Measurements from ENCODE around the gene UGGT2. TPM values are rescaled to one million over a fixed set of nuclear protein-coding genes. Genes with fewer than 3 reads are reported as not detected.
"Not testable (repeated sequence)": the region's sequence is repeated elsewhere in the genome, so short reads cannot be mapped to it uniquely, and the experiment has no call there.

UGGT2 gene
- total RNA-seq, 4 donors from 2014 or later = 8.7 to 21.5 (median 13.6) TPM

DNA sequence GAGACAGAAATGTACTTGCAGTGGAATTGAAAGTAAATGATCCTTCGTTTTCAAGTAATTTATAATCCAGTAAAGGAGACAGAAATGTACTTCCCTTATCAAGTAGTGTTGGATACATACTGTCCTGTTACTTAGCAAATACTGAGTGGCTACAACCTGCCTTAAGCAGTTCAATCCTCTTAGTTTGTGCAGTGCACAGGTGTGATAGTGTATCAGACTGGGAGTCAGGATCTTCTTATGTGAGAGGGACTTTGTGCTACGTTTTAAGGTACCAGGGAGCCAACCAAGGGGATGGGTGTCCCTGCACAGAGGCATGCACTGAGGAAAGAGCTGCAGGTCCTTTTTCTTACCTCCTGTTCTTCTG lies 265.1 kb downstream of the UGGT2 start:
- intact Hi-C loops (cut with DNase I; ENCODE audit: low total_unique reads) = no loop called here
- TF ChIP-seq, protein P1, sequence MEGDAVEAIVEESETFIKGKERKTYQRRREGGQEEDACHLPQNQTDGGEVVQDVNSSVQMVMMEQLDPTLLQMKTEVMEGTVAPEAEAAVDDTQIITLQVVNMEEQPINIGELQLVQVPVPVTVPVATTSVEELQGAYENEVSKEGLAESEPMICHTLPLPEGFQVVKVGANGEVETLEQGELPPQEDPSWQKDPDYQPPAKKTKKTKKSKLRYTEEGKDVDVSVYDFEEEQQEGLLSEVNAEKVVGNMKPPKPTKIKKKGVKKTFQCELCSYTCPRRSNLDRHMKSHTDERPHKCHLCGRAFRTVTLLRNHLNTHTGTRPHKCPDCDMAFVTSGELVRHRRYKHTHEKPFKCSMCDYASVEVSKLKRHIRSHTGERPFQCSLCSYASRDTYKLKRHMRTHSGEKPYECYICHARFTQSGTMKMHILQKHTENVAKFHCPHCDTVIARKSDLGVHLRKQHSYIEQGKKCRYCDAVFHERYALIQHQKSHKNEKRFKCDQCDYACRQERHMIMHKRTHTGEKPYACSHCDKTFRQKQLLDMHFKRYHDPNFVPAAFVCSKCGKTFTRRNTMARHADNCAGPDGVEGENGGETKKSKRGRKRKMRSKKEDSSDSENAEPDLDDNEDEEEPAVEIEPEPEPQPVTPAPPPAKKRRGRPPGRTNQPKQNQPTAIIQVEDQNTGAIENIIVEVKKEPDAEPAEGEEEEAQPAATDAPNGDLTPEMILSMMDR (IDR thresholded peaks at IDR 0.05) = no peak
- no peak for TF ChIP-seq POLR2A (IDR thresholded peaks at IDR 0.05)
- no peak for DNase-seq (ENCODE audit: low spot score in 2 of 2)
- no peak overlapping the region for H3K4me3 ChIP-seq (ENCODE audit: low read depth, poor library complexity, severe bottlenecking)
- 77 to 81% methylated on average over 2 of the region's 2 CpGs for WGBS, 2 donors

DNA sequence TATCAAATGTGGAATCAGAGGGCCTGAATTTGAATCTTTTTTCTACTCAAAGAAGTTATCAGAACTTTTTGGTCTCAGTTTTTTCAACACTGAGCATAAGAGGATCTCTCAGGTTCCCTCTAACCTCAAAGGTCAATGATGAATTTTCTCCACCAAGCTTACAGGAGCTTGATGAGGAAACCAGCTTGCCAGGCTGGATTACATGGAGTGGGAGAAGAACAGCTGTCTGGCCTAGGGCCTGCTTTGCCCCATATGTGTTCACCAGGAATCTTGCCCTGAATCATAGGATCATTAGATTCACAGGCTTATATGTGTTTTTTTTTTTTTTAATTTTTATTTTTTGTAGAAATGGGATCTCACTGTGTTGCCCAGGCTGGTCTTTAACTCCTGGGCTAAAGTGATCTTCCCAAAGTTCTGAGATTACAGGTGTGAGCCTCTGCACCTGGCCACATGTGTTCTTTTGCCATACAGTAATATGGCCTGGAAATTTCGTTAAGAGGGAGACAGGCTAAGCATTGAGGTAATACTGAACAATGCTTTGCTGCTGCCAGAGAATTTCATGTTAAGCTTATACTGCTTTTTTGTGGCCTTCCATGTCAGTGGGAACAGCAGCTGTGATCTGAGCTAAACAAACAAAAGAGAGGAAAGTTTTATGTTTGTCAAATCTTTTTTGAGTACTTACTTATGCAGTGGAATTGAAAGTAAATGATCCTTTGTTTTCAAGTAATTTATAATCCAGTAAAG lies 265.7 kb downstream of the UGGT2 start:
- no peak overlapping the region for H3K4me3 ChIP-seq (ENCODE audit: low read depth, poor library complexity, severe bottlenecking)
- intact Hi-C loops (cut with DNase I; ENCODE audit: low total_unique reads) = no loop called here
- no peak for DNase-seq (ENCODE audit: low spot score in 2 of 2)
- no peak for TF ChIP-seq POLR2A (IDR thresholded peaks at IDR 0.05)
- TF ChIP-seq, protein P1 (IDR thresholded peaks at IDR 0.05) = no peak
- 82 to 85% methylated on average over 1 of the region's 1 CpG for WGBS, 2 donors

DNA sequence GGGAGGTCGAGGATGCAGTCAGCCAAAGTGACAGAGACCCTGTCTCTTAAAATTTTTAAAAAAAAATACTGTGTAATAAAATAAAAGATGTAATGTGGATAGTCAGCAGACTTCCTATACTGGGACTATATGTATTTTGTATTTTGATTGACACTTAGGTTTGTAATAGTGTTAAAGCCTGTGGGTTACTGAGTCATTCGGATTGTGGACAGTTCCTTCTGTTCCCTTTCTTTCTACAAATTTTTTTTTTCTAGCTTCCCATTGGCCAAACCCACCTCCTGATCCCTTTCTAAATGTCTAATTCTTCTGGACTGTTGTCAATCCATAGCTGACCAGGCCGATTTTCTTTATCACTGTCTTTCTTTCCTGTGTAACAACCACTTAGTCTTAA lies 268.3 kb downstream of the UGGT2 start:
- intact Hi-C loops (cut with DNase I; ENCODE audit: low total_unique reads) = no loop called here
- no peak for DNase-seq (ENCODE audit: low spot score in 2 of 2)
- no peak overlapping the region for H3K4me3 ChIP-seq (ENCODE audit: low read depth, poor library complexity, severe bottlenecking)
- TF ChIP-seq, protein P1 (IDR thresholded peaks at IDR 0.05) = no peak
- no peak for TF ChIP-seq POLR2A (IDR thresholded peaks at IDR 0.05)
- WGBS, 2 donors = 83 to 87% methylated on average over 3 of the region's 3 CpGs

DNA sequence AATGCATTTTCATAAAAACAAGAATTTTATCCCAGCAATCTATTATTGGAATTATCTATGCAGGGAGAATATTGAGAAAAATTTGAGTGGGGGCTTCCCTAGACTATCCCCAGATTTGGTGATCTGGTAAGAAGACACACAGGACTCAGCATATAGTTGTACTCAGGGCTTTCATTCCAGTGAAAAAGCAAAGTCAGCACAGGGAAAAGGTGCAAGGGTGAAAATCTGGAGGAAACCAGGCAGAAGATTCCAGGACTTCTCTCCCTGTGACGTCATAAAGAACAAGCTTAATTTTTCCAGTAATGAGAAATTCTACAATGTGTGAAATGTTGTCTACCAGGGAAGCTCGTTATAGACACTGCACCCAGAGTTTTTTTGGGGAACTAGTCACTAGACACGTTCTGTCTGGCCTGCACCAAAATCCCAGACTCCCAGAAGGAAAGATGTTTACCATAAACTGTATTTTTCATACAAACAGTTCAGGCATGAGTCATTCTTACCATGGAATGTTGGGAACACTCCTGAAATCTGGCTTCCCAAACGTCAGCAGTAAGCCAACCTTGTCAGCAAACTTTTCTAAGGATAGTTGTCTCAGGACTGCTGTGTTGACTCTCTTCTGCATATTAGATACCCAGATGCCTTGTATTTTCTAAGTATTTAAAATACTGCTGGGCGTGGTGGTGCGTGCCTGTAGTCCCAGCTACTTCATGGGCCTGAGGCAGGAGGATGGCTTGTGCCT lies 268.9 kb downstream of the UGGT2 start:
- no peak overlapping the region for H3K4me3 ChIP-seq (ENCODE audit: low read depth, poor library complexity, severe bottlenecking)
- WGBS, 2 donors = 61 to 65% methylated on average over 6 of the region's 6 CpGs
- intact Hi-C loops (cut with DNase I; ENCODE audit: low total_unique reads) = no loop called here
- TF ChIP-seq, protein P1 (IDR thresholded peaks at IDR 0.05) = no peak
- no peak for TF ChIP-seq POLR2A (IDR thresholded peaks at IDR 0.05)
- DNase-seq (ENCODE audit: low spot score in 2 of 2) = no peak

DNA sequence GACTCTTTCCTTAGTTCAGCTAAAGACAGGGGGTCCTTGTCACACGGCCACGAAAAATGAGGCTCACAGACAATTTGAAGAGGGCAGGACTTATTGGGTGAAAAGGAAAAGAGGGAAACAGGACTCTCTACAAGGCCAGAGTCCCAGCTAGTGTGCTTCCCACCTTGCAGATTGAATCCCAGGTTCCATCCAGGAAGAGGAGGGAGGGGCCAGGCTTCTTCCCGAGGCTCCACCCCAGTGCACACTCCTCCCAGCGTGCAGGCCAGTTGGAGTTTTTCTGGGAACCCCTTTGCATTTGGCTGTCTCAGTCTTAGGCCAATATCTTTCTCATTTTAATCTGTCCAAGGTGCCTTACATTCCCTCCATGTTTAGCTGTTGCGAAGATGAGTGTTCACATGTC lies 269.5 kb downstream of the UGGT2 start:
- WGBS, 2 donors = 81 to 83% methylated on average over 5 of the region's 5 CpGs
- H3K4me3 ChIP-seq (ENCODE audit: low read depth, poor library complexity, severe bottlenecking) = no peak overlapping the region
- no peak for DNase-seq (ENCODE audit: low spot score in 2 of 2)
- TF ChIP-seq, protein P1 (IDR thresholded peaks at IDR 0.05) = no peak
- TF ChIP-seq POLR2A (IDR thresholded peaks at IDR 0.05) = no peak
- intact Hi-C loops (cut with DNase I; ENCODE audit: low total_unique reads) = no loop called here

DNA sequence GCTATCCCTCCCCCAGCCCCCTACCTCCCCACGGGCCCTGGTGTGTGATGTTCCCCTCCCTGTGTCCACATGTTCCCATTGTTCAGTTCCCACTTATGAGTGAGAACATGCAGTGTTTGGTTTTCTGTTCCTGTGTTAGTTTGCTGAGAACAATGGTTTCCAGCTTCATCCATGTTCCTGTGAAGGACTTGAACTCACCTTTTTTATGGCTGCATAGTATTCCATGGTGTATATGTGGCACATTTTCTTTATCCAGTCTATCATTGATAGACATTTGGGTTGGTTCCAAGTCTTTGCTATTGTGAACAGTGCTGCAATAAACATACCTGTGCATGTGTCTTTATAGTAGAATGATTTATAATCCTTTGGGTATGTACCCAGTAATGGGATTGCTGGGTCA lies 271.3 kb downstream of the UGGT2 start:
- H3K4me3 ChIP-seq (ENCODE audit: low read depth, poor library complexity, severe bottlenecking); DNase-seq (ENCODE audit: low spot score in 2 of 2); intact Hi-C loops (cut with DNase I; ENCODE audit: low total_unique reads): not testable (repeated sequence)
- WGBS, 2 donors = 89 to 91% methylated on average over 1 of the region's 1 CpG

Data from lower leg skin (tissue), 4 donors.